Esophagus muscularis mucosa (tissue), 4 donors: ENCODE data around the gene CTTNBP2.

Source experiments
- CTCF ChIP-seq, 3 experiments: fragments of 200-600 bp in 2 of 3; fragments of 450-650 bp in 1 of 3; sonication (generic) in 2 of 3; IDR thresholded peaks; one replicate each; pipeline ENCODE4 v1.5.1; 2017 to 2019; ENCODE audit warnings: antibody characterized with exemption in 3 of 3, mild to moderate bottlenecking in 2 of 3, moderate library complexity in 1 of 3
- EP300 ChIP-seq: sonication (generic); formaldehyde crosslinking; IDR thresholded peaks from one replicate; pipeline ENCODE4 v1.6.1; 2017; ENCODE audit warnings: antibody characterized with exemption
- POLR2A ChIP-seq: fragments of 450-650 bp; IDR thresholded peaks from one replicate; pipeline ENCODE4 v1.6.1; 2017; ENCODE audit warnings: antibody characterized with exemption, moderate library complexity, mild to moderate bottlenecking, low read depth
- POLR2AphosphoS5 ChIP-seq, 2 donors: sonication (generic); formaldehyde crosslinking; IDR thresholded peaks; one replicate each; pipeline ENCODE4 v1.6.1; 2017; ENCODE audit warnings: antibody characterized with exemption in 2 of 2

GRCh38 chr7:117707080-117707479 lies 166.2 kb downstream of the CTTNBP2 start:
- TF ChIP-seq POLR2AphosphoS5 (IDR thresholded peaks at IDR 0.05), result no peak
- no peak for TF ChIP-seq CTCF (IDR thresholded peaks at IDR 0.05)
- no peak for TF ChIP-seq POLR2A
- no peak for TF ChIP-seq EP300
